GM18873 (cell line): Measurements from ENCODE around the gene CNDP1.
"Not testable (repeated sequence)": the region's sequence is repeated elsewhere in the genome, so short reads cannot be mapped to it uniquely, and the experiment has no call there.

Experiments used
- ATAC-seq: cut with Tn5 transposase; IDR thresholded peaks from one replicate; pipeline ENCODE4 v1.9.1; 2021; ENCODE audit warnings: mild to moderate bottlenecking, moderate library complexity, moderate number of reproducible peaks; ENCODE audit not compliant: unreplicated experiment, low FRiP score

Gene CNDP1

DNA sequence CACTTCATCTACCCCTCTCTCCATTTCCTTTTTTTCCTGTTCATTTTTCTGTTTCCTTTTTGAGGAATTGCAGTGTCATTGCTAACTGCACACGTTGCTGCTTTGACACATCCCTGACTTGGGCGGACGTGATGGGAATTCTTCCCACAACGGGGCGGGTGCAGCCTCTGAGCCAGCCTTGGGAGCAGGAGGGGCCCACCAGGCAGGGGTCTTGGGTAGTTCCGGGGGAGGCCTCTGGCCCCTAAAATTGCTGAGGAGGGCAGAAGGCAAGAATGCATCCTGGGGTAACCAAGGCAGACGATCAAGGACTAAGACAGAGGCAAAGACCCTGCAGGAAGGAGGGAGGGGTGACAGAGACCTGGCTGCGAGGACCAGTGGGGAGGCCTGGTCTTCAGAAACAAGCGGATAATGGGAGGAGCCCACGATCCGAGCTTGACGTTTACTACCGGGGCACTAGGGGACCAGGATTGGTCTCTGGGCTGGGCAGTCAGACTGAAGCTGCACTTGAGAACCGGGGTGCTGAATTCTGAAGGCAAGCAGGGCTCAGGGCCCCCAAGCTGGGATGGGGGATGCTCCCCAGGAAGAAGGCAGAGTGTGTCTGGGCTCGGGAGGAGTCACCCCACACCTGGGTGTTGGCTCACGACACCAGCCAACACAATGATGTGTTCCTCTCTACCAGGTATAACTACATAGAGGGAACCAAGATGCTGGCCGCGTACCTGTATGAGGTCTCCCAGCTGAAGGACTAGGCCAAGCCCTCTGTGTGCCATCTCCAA, 14.8 kb upstream of the CNDP1 start:
- ATAC-seq: no peak

GRCh38 chr18:74520096-74520833, 14.0 kb upstream of the CNDP1 start:
- ATAC-seq: no peak

DNA sequence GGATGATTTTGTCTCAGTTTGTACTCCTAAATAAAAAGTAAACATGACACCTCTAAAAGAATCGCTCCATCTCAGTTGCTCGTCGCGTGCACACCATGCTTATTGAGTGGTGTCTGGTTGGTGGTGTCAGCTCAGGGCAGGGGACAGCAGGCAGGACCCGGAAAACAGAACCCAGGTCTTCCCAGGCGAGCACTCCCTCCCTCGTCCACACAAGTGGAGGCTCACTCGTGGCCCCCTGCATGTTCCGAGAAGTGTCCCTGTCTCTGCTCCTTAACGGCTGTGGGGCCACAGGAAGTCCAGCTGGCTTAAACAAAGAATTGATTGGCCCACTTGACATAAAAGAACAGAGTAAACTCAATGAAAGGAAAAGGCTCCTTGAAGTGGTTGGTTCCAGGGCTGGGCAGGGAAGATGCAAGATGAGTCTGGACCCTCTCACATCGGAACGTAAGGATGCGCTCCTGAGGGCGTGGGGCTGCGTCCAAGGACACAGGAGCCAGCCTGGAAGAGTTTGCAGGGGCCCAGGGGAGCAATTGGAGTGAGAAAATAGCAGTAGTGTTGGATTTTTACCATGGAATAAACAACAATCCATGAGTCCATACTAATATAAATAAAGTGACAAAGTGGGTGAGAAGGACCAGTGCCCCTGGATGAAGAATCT, 13.1 kb upstream of the CNDP1 start:
- no peak for ATAC-seq

- no peak for ATAC-seq
Observed at GRCh38 chr18:74522635-74523548, 11.4 kb upstream of the CNDP1 start.

- no peak for ATAC-seq
Observed at GRCh38 chr18:74524097-74524496, 10.2 kb upstream of the CNDP1 start.

GRCh38 chr18:74524915-74525314, 9.4 kb upstream of the CNDP1 start:
- ATAC-seq: not testable (repeated sequence)

GRCh38 chr18:74525741-74526140, 8.6 kb upstream of the CNDP1 start:
- ATAC-seq: no peak

DNA sequence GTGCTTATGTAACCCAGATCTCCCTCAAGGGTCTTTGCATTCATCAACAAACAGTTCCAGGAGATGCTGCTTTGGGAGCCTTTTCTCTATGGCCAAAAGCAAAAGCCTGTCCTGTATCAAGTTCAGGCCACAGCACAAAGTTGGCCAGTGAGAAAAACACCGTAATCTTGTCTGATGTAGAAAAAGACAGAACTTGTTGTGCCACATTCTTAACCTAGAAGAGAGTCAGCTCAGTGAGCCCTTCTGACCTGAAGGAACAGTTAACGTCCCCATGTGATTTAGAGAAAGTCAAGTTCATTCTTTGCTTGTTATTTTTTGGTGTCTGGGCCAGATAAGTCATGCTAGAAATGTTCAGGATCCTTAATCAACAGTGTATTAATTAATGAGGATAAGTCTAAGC, 7.8 kb upstream of the CNDP1 start:
- no peak for ATAC-seq

GRCh38 chr18:74528478-74528877, 5.8 kb upstream of the CNDP1 start:
- no peak for ATAC-seq

- no peak for ATAC-seq
Observed at GRCh38 chr18:74528913-74529312, 5.4 kb upstream of the CNDP1 start.

GRCh38 chr18:74529378-74529777, 4.9 kb upstream of the CNDP1 start:
- ATAC-seq: no peak

- no peak for ATAC-seq
Observed at GRCh38 chr18:74529811-74530583, 4.3 kb upstream of the CNDP1 start.

GRCh38 chr18:74530584-74530862, 3.8 kb upstream of the CNDP1 start:
- ATAC-seq: no peak

DNA sequence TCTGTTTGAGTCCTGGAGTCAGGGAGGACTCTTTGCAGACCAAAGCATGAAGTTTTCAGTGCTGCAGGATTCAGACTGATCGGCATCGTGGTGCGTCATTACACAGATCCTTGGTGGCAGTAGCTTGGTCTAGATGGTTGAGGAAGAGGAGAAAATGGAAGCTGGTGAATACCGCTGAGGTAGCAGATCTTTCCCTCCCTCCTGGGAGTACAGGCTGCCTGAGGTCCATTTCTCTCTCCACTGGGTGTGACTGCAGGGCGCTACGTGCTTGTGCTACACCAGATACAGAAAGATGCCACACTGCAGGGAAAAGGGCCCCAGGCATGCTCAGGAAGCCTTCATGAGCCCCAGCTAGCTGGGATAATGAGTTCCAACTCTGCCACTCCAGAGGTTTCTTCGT, 3.3 kb upstream of the CNDP1 start:
- no peak for ATAC-seq

GRCh38 chr18:74532511-74533025, 1.7 kb upstream of the CNDP1 start:
- no peak for ATAC-seq

- no peak for ATAC-seq
Observed at GRCh38 chr18:74533666-74534065, 634 bp upstream of the CNDP1 start.

DNA sequence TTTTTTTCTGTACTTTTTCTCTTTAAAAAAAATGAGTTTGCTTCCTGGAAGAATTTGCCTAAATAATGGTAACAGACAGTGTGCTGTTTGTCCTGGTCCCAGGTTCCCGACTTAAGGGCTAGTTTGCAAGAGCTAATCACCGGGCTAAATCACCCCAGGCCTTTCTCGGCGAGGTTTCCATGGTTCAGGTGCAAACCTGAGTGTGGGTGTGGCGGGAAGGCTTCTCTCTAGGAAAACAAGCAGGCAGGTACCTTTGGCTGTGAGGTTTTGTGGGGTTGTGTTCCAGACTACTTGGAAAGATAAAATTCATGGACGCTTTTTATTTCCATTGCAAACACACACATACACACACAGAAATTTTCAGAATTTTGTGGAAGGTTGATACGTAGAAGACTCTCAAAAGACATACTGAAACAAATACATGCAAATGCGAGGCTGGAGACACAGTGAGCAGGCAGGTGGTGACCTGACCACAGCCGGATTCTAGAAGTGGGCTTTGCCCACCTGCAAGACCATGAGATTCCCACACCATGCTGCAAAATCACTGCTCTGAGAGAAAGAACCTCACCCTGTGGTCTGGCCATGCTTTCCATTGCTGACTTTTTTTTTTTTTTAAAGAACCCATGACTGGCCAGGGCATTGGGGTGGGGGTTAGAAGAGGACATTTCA, 815 bp downstream of the CNDP1 start:
- no peak for ATAC-seq

- no peak for ATAC-seq
Observed at GRCh38 chr18:74539289-74539688, 5.0 kb downstream of the CNDP1 start.
